NK-92 treated with Interleukin-12 subunit alpha and Interleukin-12 subunit beta, amount 100 ng/mL, for 24 hours (cell line): Measurements from ENCODE around the gene PAPPA2.
A peak's percentile ranks its signal among the peaks of the same experiment; 100 is the strongest.
"Not testable (repeated sequence)": the region's sequence is repeated elsewhere in the genome, so short reads cannot be mapped to it uniquely, and the experiment has no call there.

Experiments used
- DNase-seq: peaks from one replicate; lab custom pipeline; 2025; lab: John Stamatoyannopoulos, UW

The PAPPA2 gene

DNA sequence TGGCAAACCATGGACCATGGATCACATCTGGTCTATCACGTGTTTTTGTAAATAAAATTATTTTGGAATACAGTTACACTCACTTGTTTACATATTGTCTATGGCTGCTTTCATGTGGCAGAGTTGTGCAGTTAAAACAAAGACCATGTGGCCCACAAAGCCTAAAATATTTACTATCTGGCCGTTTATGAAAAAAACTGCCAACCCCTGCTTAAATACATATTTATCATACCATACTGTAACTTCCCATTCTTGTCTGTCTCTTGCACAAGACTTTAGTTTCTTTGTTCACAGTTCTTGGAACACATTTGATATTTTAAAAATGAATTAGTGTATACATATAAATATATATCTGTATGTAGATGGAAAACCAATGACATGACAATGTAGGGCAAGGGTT lies 141.5 kb downstream of the PAPPA2 start:
- DNase-seq = no peak

DNA sequence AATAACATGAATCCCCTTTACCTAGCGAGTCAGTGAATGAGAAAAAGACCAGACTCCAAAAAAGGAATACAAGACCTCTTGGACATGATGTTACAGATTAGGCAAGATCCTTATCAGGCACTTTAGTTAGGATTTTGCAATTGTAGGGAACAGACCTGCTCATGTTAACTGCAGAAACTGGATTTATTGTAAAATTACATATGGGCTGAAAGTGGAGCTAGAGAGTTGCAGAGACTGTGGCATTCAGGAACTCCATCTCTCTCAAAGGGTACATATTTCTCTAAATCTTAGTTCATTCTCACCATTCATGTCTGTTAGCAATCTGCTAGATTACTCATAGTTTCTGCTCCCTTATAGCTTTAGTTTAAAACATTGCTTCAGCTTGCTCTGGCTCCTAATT lies 142.2 kb downstream of the PAPPA2 start:
- no peak for DNase-seq

DNA sequence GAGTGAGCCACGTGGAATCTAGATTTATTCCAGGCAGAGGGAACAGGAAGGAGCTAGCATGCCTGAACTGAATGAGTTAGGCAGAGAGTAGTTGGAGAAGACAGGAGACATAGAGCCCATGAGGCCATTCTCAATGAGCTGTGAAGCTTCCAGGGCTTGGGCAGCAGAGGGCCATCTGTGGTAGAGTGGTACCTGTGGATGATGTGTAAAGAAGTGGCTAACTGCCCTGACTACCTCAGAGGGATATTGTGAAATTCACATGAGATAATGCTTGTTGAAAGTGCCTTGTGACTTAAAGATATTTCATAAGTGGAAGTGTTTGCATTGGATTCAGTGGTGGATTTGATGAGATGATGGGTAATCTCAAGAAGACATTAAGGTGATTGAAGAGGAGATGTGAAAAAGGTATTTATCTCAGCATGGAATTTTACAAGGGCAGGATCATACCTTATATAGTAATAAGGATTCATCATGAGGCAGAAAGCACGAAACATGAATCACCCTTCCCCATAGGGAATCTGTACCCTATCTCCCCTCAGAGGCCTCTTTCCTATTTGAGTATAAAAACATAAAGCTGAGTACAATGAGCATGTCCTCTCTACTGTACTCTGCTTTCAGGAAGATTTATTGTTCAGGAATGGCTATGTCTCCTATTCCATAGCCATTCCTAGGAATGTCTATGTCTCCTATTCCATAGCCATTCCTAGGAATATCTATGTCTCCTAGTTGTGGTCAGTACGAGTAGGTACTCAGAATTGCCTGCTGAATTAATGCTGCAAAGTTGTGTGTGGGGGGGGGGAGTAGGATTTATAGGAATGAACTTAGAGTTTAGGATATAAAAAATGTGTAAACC lies 146.8 kb downstream of the PAPPA2 start:
- DNase-seq = no peak

DNA sequence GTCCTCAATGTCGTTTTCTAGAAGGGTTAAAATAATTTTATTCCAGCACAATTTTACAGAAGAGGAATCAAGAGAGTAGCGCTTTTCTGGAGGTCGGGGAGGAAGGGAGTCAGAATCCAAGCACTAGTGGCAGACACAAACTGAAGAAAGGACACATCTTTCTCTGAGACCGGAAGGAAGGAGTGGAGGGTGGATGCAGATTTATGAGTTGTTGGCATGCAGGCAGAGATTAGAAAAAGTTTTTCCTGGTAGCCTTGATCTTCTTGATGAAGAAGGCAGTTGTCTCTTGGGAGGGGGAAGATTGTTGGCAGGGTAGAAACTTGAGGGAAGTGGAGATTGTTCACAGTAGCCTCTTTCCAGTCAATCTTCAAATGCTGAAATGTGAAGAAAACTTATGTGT lies 149.8 kb downstream of the PAPPA2 start:
- no peak for DNase-seq

DNA sequence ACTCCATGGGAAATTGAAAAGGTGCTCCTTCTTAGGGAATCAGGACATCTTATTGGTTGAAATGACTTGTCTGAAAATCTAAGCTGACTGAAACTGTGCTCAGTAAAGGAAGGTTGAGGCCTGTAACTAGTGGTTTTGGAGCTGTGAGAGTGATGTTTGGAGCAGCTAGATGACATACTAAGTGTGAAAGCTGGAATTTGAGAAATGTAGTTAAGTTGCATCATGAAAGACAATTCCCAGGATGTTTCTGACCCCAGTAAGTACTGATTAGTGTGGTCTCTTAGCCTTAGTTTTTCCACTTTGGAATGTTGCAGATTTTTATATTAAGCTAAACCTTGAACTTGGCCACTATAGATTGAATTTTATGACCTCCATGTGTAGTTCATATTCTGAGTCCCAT lies 154.9 kb downstream of the PAPPA2 start:
- DNase-seq = no peak

DNA sequence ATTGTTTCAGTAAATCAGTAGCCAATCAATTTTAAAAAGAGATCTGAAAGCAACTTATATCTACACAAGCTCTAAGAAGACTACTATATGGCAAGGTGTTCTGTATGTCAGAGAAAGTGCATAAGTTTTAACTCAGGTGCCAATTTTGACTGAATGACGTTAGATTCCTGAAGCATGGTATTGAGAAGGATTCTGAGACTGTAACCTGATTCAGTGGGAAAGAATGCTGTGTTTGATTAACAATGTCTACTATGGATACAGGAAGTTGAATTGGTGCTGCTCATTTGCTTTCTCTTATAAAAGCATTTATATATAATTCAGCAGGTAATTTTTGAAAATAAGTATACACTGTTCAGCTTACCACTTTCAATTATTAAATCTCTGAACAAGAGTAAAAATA lies 156.3 kb downstream of the PAPPA2 start:
- no peak for DNase-seq

DNA sequence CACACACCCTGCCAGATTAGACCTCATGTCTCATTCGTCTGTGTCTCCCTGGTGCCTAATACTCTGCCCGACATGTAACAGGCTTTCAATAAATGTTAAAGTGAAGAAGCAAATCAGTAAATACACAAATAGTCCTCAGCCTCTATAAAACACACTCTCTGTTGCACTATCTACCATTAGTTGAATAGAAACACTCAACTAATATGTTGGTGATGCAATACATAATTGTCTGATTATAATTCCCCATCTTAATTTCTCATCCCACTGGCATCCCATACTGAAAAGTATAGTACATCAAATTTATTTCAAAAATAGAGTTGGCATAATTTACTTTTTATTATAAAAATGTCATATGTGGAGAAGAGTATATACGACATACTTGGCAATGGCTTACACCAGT lies 162.4 kb downstream of the PAPPA2 start:
- DNase-seq = no peak

DNA sequence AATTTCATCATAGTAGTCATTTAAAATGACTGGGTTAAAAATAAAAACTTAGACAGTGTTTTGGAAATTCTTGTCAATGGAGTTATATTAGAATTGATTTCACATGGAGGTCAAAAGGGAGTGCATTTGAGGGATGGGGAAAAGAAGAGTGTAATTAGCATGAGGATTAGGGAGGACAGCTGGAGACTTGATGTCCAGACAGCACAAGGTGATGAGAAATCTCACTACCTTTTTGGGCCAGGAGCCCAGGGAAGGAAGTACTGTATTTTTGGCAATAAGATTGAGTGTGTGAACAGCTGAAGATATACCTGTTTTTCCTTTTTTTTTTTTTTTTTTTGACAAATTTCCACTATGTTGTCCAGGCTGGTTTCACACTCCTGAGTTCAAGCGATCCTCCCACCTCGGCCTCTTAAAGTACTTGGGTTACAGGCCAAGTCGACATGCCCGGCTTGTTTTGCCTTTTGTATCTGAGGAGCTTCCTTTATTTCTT lies 163.6 kb downstream of the PAPPA2 start:
- no peak for DNase-seq

DNA sequence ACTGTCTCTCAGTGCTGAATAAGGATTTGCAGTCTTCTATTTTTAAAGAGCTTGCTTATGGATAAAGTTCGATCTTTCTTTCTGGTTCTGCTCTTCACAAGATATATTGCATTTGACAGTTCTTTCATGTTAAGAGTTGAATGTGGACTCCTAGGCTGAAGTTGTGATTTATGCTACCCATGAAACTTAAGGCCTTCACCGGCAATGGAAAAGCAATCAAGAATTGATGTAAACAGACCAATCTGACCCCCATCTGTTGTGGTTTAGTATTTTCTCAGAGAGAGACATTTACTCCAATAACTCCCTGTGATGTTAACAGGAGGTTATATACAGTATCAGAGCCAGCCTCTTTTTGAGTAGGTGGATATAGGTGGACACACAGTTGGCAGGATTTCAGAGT lies 165.8 kb downstream of the PAPPA2 start:
- DNase-seq = no peak

DNA sequence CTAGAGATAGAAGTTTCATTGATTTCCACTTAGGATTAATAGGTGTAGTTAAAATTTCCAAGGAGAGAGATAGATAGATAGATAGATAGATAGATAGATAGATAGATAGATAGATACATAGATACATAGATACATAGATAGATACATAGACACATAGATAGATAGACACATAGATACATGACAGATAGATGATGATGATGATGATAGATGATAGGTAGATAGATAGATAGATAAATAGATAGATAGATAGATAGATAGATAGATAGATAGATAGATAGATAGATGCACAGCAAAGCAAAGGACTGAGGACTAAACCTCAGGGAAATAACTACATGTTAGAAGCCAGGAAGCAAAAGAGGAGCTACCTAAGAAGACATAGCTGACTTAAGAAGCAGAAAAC lies 171.8 kb downstream of the PAPPA2 start:
- DNase-seq = not testable (repeated sequence)

DNA sequence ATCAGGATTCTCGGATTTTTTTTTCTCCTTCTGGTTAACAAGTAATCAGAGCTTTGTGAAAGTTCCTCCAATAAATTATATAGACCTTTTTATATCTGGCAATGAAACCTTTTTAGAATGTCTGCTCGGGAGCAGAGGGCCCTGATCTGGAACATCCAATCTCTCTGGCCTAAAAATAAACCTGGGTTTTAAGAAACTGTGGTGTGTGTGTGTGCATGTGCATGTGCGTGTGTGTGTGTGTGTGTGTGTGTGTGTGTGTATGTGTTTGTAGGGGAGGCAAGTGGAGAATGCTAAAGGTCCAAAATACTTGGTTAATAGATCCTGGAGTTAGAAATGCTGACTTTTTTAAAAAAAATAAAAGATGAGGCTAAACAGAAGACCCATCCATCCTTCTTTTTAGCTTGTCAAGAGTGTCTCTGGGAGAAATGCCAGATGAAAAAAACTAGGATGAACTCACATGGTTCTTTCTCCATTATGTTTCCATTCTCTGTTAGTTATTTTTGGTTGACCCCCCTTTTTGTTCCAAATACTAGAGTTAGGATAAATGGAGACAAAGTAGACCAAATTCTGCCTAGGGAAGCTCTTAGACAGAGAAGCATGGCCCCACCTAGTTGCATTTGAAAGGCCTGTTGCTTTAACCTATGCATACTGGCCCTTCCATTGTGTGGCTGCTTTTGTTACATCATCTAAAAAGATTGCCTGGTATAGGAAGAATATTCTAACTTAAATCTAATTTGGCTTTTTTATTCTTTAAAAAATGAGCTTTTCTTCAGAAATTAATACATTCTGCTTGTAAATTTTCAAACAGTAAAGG lies 175.9 kb downstream of the PAPPA2 start:
- DNase-seq = no peak

DNA sequence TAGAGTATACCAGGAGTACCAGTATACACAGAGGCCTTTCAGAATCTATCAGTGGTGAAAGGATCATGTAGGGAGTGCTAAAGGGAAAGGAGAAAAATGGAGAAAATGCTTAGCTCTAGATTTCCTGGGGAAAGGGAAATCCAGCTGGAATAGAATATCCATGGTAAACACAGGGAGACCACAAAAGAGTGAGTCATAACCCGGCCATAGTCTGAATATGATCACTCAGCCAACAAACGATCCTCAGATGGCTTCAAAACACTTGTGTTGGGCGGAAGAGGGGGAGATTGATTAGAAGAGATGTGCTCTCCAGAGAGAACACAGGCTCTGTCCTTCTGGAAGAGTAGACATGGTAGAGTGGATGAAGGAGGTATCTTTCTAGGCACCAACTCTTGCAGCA lies 180.6 kb downstream of the PAPPA2 start:
- DNase-seq = no peak

DNA sequence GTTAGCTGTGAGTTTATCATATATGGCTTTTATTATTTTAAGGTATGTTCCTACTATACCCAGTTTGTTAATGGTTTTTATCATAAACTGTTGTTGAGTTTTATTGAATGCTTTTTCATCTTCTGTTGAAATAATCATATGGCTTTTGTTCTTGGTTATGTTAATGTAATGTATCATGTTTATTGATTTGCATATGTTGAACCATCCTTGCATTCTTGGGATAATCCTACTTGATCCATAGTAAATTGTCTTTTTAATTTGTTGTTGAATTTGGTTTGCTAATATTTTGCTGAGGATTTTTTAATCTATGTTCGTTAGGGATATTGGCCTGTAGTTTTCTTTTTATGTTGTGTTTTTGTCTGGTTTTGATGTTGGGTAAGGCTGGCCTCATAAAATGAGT lies 185.6 kb downstream of the PAPPA2 start:
- no peak for DNase-seq

DNA sequence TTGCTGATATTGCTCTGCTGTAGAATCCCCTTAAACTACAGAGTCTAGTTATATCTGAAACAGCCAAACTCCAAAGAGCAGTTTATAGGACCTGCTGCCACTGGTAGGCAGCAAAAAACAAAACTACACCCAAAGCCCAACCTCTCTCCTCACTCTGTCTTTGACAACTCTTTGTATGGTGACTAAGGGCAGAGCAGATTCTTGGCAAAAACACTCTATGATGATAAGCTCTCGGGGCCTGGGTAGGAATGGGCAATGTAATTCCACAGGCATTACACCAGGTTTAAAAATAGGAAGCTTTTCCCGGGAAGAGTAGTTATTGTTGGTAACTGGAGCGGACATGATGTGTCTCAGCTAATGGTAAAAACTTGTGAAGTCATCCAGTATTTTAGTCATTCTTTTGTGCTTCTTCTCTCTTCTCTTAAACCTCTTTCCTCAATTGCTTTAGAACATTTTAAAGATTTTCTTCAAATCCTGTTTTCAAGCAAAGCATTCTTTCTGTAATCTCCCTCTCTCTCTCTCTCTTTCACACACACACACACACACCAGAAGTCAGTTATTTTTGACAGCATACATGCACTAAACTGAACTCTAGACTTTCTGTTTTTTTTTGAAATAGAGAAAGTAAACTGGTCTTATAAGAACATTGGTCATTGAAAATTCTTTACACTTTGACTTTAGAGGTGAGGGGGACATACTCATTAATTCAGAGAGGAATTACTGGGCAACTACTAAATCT lies 193.5 kb downstream of the PAPPA2 start:
- DNase-seq = no peak

DNA sequence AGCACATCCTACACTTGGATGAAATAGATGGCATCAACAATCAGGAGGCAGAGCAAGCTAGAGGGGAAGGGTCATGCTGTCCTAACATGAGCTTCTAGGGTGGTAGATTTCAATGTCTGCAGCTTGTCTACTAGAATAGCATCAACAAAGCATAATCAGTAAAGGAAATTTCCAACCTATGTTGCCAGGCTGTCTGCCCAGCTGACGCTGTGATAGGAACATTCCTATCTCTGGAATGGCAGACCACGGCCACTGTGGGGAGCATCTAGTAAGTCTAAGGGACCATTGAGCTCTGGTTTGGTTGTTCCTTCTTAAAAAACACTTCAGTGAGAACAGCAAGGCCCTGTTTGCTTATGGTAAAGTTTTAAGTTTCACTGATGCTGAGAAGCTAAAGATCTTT lies 206.8 kb downstream of the PAPPA2 start:
- DNase-seq = no peak

DNA sequence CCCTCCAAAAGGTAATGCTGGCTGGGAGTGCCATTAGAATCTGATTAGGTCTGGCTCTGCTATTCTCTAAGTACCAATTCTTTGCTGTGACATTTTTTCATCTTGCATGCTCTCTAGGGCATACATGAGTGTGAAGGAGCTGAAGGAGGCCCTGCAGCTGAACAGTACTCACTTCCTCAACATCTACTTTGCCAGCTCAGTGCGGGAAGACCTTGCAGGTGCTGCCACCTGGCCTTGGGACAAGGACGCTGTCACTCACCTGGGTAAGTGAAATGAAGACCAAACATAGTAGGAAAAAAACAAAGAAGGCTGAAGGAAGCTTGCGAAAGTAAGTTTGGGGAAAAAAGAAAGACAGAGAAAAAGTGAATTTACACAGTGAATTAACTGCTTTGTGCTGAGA lies 207.9 kb downstream of the PAPPA2 start:
- DNase-seq = no peak

DNA sequence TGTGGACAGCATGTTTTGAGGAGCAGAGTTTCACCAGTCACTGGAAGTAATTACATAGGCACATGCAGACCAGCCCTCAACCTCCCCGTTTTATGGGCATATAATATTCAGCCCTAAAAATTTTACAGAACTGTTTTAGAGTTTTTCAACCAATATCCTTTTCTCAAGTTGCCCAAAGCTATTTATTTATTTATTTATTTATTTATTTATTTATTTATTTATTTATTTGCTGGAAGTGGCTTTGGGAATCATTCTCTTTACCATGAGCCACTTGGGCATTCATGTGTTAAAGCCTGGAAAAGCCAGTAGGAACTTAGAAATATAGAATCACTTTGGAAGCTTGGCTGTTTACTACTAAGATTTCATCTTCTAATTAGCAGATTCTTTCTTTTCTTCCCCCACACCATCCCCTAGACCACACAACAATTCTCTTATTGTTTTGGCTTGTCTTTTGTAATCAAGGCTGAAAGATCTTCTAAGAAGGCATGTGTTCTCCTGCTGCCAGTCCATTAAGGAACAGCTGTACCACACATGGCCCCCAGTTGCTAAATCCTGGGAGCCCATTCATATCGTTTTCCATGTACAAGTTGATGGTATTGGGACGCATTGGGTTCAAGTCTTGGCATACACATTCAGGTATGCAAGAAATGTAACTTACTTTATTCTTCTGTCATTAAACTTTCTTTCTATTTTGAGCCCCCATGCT lies 220.0 kb downstream of the PAPPA2 start:
- no peak for DNase-seq

DNA sequence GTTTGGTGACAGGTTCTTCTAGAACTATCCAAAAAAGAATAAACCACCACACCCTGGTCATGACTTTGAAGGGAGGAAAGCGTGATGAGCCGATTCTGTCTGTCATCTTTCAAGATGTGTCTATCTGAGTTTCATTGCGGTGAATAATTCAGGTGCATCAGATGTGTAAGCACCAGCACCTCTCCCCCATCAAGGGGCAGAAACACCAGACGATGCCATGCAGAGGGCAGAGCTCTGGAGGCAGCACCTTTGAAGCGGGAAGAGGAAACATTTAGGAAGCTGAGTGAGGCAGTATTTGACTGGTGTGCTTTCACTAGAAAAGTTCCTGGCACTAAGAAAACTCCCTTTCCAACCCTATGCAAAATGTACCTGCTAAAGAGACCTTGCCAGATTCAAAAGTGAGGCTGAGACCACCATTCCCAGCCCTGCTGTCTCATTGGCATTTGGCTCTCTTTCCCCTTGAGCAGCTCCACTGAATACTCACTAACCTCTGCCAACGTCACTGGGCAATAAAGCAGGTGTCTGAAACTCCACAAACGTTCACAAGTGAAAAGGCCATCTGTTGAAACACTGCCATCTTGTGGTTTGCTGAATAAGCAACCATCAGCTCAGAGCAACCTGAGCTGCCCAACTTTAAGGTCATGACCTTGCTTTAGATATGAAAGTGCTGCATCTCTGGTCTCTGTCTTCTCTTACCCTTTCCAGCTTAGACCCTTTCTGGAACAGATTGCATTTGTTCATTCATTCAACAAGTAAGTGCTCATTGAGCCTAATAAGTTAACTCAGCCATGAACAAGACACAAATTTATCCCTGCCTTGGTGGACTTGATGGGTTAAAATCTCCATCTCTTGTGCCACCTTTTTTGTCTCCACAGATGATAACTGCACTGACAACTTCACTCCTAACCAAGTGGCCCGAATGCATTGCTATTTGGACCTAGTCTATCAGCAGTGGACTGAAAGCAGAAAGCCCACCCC lies 228.6 kb downstream of the PAPPA2 start:
- DNase-seq = peak; percentile 1

DNA sequence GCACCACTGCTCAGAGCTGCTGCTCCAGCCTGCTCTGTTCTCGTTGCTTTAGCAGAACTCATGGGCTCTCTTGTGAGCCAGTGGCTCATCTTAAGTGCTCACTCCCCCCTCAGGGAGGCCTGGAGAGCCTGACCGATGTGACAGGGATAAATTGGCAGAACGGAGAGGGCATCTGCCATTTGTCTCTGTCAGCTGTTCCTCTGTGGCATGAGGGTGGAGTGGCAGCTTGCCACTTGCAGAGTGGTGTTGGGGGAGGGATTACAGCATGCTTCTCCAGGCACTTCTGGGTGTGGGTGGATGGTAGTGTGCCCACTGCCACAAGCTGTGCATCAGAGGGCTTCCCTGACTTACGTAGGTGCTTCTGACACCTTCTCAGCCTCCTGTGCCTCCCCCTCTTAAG lies 229.5 kb downstream of the PAPPA2 start:
- DNase-seq = no peak

DNA sequence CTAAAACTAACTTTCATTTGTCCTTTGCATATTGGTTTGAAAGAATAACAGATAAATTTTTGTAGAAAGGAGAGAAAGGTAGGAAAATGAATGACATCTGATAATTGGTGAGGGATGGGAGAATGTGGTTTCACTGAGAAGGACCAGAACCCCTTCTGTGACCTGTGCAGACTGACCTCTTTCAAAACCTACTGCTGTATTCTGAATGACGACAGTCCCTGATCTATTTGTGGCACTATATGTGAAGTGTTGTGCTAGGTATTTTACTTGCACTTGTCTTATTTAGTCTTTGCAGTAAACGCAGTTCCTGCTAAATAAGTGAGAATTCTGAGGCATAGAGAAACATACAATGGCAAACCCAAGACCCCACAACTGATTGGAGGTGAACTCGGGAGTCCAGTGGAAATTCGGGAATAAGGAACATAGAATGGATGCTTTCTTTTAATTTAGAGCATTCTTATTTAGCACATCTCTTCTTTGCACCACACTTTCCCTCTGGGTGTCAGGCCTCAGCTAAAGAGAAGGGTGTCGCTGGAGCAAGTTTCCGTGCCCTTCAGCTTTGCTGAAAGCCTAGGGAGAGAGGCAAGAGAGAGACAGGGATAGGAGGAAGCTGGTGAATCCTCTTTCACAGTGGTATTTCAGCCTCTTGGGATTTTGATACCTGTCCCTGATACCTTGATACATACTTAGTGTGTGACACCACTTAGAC lies 230.2 kb downstream of the PAPPA2 start:
- DNase-seq = no peak
